Measurements from ENCODE around the gene C19orf81. TPM values are rescaled to one million over a fixed set of nuclear protein-coding genes. Genes with fewer than 3 reads are reported as not detected.

Gene C19orf81
- total RNA-seq, 3 donors from 2014 or later: not detected

DNA sequence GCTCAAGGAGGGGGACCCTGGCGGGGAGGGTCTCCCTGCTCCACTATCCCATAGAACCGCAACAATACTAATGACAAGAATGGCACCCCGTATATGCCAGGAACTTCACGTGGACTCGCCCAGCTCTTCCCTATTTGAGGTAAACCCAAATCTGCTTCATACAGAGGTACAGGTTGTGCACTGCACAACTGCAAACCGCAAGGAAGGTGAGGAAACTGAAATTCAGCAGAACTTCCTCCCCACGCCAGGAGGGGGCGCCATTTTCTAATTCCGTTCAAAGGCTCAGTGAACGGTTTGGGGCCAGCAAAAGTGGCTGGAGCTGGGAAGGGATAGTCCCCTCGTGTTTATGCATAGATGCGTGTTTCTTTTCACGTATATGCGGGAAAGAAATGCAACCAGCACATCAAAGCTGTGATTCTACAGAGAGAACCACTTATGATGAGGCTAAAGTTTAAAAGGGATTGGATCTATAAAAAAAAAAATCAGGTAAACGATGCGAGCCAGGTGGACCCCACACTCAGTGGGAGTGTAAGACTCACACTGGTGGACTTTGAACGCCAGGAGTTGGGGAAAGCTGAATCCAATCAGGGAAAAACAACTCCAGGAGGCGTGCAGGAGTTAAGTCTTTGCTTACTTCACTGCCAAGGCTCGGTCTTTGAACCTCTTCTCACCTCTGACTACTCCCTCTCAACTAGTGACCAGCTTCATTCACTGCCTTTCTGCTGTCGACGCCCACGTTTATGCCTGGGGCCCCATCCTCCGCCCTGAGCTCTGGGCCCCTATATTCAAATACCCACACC is 20.3 kb downstream of the C19orf81 start:
- DNase-seq (ENCODE audit: low spot score in 2 of 2): no peak
- TF ChIP-seq, protein P1, sequence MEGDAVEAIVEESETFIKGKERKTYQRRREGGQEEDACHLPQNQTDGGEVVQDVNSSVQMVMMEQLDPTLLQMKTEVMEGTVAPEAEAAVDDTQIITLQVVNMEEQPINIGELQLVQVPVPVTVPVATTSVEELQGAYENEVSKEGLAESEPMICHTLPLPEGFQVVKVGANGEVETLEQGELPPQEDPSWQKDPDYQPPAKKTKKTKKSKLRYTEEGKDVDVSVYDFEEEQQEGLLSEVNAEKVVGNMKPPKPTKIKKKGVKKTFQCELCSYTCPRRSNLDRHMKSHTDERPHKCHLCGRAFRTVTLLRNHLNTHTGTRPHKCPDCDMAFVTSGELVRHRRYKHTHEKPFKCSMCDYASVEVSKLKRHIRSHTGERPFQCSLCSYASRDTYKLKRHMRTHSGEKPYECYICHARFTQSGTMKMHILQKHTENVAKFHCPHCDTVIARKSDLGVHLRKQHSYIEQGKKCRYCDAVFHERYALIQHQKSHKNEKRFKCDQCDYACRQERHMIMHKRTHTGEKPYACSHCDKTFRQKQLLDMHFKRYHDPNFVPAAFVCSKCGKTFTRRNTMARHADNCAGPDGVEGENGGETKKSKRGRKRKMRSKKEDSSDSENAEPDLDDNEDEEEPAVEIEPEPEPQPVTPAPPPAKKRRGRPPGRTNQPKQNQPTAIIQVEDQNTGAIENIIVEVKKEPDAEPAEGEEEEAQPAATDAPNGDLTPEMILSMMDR (IDR thresholded peaks at IDR 0.05): peak; percentile 48 to 50 (median 49)
- TF ChIP-seq POLR2A (IDR thresholded peaks at IDR 0.05): no peak
- Histone ChIP-seq H3K4me3 (no peak overlapping the region), H3K27me3 (peaks cover 18 to 61% of the 10 kb centered on the region in 2 donors), H3K4me1 (peaks cover 0 to 8% of the 10 kb centered on the region in 2 donors), H3K36me3 (no peaks in the 10 kb centered on the region), H3K9me3 (no peaks in the 10 kb centered on the region), H3K27ac (no peak overlapping the region)
- intact Hi-C loops (cut with DNase I; ENCODE audit: low total_unique reads): no loop called here

GRCh38 chr19:50670102-50670380 is 20.8 kb downstream of the C19orf81 start:
- peaks cover 0 to 8% of the 10 kb centered on the region in 2 donors for H3K4me1 ChIP-seq
- no peak for DNase-seq (ENCODE audit: low spot score in 2 of 2)
- no peak overlapping the region for H3K4me3 ChIP-seq
- H3K27ac ChIP-seq: no peak overlapping the region
- no peak for TF ChIP-seq POLR2AphosphoS5 (IDR thresholded peaks at IDR 0.05)
- no peak for TF ChIP-seq POLR2A (IDR thresholded peaks at IDR 0.05)
- TF ChIP-seq, protein P1 (IDR thresholded peaks at IDR 0.05): no peak
- no peaks in the 10 kb centered on the region for H3K36me3 ChIP-seq
- no peaks in the 10 kb centered on the region for H3K9me3 ChIP-seq
- H3K27me3 ChIP-seq: peaks cover 18 to 61% of the 10 kb centered on the region in 2 donors
- intact Hi-C loops (cut with DNase I; ENCODE audit: low total_unique reads): no loop called here

GRCh38 chr19:50673118-50673517 is 23.9 kb downstream of the C19orf81 start:
- DNase-seq (ENCODE audit: low spot score in 2 of 2): no peak
- Histone ChIP-seq H3K27me3 (peaks cover 5 to 38% of the 10 kb centered on the region in 2 donors), H3K27ac (no peak overlapping the region), H3K4me1 (no peaks in the 10 kb centered on the region), H3K4me3 (no peak overlapping the region), H3K9me3 (no peaks in the 10 kb centered on the region), H3K36me3 (no peaks in the 10 kb centered on the region)
- TF ChIP-seq, protein P1 (IDR thresholded peaks at IDR 0.05): no peak
- TF ChIP-seq POLR2AphosphoS5 (IDR thresholded peaks at IDR 0.05) (no peak), POLR2A (IDR thresholded peaks at IDR 0.05) (no peak)
- intact Hi-C loops (cut with DNase I; ENCODE audit: low total_unique reads): no loop called here

DNA sequence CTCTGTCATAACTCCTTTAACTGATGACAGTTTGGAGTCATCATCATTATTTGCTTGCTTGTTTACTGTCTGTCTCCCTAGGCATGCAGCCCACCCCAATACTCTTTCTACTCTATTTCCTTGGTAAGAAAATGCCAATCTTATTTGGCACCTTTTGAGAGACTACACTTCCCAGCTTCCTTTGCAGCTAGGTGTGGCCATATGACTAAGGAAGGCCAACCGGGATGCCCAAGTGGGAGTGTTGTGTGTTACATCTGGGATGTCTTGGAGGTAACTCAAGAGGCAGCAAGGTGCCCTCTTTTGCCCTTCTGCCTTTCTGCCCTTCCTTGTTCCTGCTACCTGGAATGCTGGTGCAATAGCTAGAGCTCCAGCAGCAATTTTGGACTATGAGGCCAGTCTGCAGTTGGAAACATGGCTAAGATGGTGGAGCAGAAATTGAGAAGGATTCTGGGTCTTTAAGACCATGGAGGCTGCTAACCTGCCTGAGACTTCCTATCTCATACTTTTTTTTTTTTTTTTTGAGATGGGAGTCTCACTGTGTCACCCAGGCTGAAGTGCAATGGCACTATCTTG is 27.5 kb downstream of the C19orf81 start:
- Histone ChIP-seq H3K36me3 (no peaks in the 10 kb centered on the region), H3K27me3 (peaks cover 0 to 25% of the 10 kb centered on the region in 2 donors), H3K27ac (no peak overlapping the region), H3K4me1 (no peaks in the 10 kb centered on the region), H3K4me3 (no peak overlapping the region), H3K9me3 (no peaks in the 10 kb centered on the region)
- no peak for DNase-seq (ENCODE audit: low spot score in 2 of 2)
- intact Hi-C loops (cut with DNase I; ENCODE audit: low total_unique reads): no loop called here
- TF ChIP-seq, protein P1 (IDR thresholded peaks at IDR 0.05): no peak
- TF ChIP-seq POLR2A (IDR thresholded peaks at IDR 0.05): no peak
- no peak for TF ChIP-seq POLR2AphosphoS5 (IDR thresholded peaks at IDR 0.05)

GRCh38 chr19:50677636-50678035 is 28.4 kb downstream of the C19orf81 start:
- intact Hi-C loops (cut with DNase I; ENCODE audit: low total_unique reads): no loop called here
- Histone ChIP-seq H3K4me3 (no peak overlapping the region), H3K9me3 (no peaks in the 10 kb centered on the region), H3K27me3 (peaks cover 0 to 24% of the 10 kb centered on the region in 2 donors), H3K27ac (no peak overlapping the region), H3K4me1 (no peaks in the 10 kb centered on the region), H3K36me3 (no peaks in the 10 kb centered on the region)
- DNase-seq (ENCODE audit: low spot score in 2 of 2): no peak
- TF ChIP-seq, protein P1 (IDR thresholded peaks at IDR 0.05): no peak
- TF ChIP-seq POLR2A (IDR thresholded peaks at IDR 0.05) (no peak), POLR2AphosphoS5 (IDR thresholded peaks at IDR 0.05) (no peak)
